Measurements from ENCODE around the gene GNAO1. TPM values are rescaled to one million over a fixed set of nuclear protein-coding genes. Genes with fewer than 3 reads are reported as not detected.

GNAO1 gene
- total RNA-seq, 1 donor from 2014 or later, result 250 TPM

DNA sequence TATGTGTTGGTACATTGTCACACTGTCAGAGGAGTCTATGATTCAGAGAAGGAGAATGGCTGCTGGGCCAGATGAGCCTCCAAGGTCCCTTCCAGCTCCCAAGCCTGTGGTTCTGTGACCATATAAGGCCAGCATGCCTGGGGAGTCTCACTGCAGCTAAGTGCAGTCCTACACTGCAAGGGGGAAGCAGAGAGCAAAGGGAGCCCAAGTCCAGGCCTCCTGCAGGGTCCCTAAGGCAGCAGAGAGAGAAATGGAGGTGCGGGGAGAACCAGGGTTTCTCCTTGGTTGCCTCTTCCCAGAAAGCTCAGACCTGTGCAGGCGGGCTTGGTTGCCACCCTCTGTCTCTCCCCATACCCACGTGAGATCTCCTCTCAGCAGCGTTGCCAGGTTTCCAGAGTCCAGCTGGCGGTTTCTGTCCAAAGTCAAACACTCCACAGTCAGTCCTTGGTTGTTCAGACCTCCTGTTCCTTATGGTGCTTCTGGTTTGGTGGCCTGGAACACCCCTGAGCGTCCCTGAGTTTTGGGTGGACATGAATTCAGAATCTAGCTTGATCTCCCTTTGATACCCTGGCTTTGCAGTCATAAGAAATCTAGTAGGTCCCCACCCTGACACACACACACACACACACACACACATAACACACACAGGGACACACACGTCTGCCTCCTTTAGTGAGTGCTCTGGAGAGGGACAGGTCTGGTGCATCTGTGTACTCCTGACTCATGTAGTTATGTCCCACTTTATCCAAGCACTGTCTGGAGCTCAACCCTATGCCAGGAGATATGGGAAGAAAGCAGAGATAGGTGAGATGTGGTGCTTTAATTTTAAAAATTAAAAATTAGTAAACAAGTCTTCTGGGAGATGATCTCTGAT, 78.8 kb downstream of the GNAO1 start:
- Mint-ChIP-seq H3K4me1 (ENCODE audit: low read depth, unreplicated experiment) (peaks cover 28% of the 10 kb centered on the region), H3K27me3 (ENCODE audit: unreplicated experiment) (peaks cover 11% of the 10 kb centered on the region)
- no peak for DNase-seq

DNA sequence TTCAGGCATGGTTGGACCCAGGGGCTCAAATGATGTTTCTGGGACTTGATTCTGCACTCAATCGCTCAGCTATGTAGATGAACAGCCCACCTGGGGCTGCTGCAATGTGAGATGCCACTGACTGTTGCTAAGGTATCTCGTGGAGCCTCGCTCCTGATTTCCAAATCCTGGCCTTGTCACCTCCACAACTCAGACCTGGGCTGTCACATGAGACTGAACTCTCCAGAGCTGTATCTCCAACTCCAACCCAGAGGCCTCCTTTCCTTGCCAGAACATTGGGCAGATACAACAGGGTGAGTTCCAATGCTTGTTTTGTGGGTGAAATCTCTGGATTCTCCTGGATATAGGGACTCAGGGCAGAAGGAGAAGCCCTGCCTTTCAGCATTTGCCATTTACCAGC, 79.5 kb downstream of the GNAO1 start:
- Mint-ChIP-seq H3K27ac (ENCODE audit: unreplicated experiment) (no peak overlapping the region), H3K36me3 (ENCODE audit: unreplicated experiment) (peaks cover 23% of the 10 kb centered on the region), H3K4me3 (ENCODE audit: unreplicated experiment) (no peak overlapping the region), H3K27me3 (ENCODE audit: unreplicated experiment) (peaks cover 9% of the 10 kb centered on the region), H3K9me3 (ENCODE audit: unreplicated experiment) (peaks cover 17% of the 10 kb centered on the region), H3K4me1 (ENCODE audit: low read depth, unreplicated experiment) (peaks cover 27% of the 10 kb centered on the region)
- TF ChIP-seq, protein P1, sequence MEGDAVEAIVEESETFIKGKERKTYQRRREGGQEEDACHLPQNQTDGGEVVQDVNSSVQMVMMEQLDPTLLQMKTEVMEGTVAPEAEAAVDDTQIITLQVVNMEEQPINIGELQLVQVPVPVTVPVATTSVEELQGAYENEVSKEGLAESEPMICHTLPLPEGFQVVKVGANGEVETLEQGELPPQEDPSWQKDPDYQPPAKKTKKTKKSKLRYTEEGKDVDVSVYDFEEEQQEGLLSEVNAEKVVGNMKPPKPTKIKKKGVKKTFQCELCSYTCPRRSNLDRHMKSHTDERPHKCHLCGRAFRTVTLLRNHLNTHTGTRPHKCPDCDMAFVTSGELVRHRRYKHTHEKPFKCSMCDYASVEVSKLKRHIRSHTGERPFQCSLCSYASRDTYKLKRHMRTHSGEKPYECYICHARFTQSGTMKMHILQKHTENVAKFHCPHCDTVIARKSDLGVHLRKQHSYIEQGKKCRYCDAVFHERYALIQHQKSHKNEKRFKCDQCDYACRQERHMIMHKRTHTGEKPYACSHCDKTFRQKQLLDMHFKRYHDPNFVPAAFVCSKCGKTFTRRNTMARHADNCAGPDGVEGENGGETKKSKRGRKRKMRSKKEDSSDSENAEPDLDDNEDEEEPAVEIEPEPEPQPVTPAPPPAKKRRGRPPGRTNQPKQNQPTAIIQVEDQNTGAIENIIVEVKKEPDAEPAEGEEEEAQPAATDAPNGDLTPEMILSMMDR (IDR thresholded peaks at IDR 0.05; ENCODE audit: partially characterized antibody, unreplicated experiment), result no peak
- DNase-seq, result no peak

More for the DNA sequence above, 78.8 kb downstream of the GNAO1 start:
- H3K36me3 Mint-ChIP-seq (ENCODE audit: unreplicated experiment), result peaks cover 21% of the 10 kb centered on the region
- peak overlapping the region; percentile 87 for H3K27ac Mint-ChIP-seq (ENCODE audit: unreplicated experiment)
- TF ChIP-seq, protein P1 (IDR thresholded peaks at IDR 0.05; ENCODE audit: partially characterized antibody, unreplicated experiment), result no peak
- H3K4me3 Mint-ChIP-seq (ENCODE audit: unreplicated experiment), result no peak overlapping the region
- H3K9me3 Mint-ChIP-seq (ENCODE audit: unreplicated experiment), result peaks cover 17% of the 10 kb centered on the region

DNA sequence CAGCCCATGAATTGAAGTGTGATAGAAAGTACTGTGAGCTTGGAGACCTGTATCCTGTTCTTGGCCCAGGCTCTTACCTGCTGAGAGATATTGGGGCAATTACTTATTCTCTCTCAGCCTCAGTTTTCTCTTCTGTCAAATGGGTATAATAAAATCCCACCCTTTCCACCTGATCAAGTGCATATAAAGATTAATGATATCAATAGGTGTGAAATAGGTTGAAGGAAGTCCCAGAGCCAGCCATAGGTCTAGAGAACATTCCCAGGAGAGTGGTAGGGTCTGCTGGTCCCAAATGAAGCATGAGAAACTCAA, 81.2 kb downstream of the GNAO1 start:
- Mint-ChIP-seq H3K27me3 (ENCODE audit: unreplicated experiment) (peaks cover 9% of the 10 kb centered on the region), H3K4me1 (ENCODE audit: low read depth, unreplicated experiment) (peaks cover 35% of the 10 kb centered on the region), H3K36me3 (ENCODE audit: unreplicated experiment) (peaks cover 23% of the 10 kb centered on the region), H3K27ac (ENCODE audit: unreplicated experiment) (no peak overlapping the region), H3K4me3 (ENCODE audit: unreplicated experiment) (no peak overlapping the region), H3K9me3 (ENCODE audit: unreplicated experiment) (peaks cover 17% of the 10 kb centered on the region)
- no peak for DNase-seq
- TF ChIP-seq, protein P1 (IDR thresholded peaks at IDR 0.05; ENCODE audit: partially characterized antibody, unreplicated experiment), result no peak

DNA sequence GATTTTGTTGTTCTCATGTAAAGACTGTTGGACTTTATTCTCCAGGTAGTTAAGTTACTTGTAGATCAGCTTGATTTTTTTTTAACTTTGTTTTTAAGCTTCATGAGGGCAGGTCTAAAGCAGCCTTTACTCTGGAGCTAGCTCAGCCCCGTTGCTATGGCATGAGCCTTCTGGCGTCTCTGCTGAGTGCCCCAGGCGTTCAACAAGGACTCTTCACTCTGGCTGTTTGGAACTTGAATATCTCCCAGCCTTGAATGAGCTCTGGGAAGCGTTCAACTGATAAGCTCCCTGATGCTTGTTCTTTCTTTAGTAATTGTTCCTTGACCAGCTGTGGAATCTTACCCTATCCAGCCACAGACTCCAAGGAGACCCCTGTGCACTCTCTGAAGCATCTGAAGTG, 82.3 kb downstream of the GNAO1 start:
- H3K27me3 Mint-ChIP-seq (ENCODE audit: unreplicated experiment), result peaks cover 4% of the 10 kb centered on the region
- H3K9me3 Mint-ChIP-seq (ENCODE audit: unreplicated experiment), result peaks cover 15% of the 10 kb centered on the region
- peaks cover 23% of the 10 kb centered on the region for H3K36me3 Mint-ChIP-seq (ENCODE audit: unreplicated experiment)
- no peak for DNase-seq
- no peak overlapping the region for H3K4me3 Mint-ChIP-seq (ENCODE audit: unreplicated experiment)
- TF ChIP-seq, protein P1 (IDR thresholded peaks at IDR 0.05; ENCODE audit: partially characterized antibody, unreplicated experiment), result no peak
- no peak overlapping the region for H3K27ac Mint-ChIP-seq (ENCODE audit: unreplicated experiment)
- peaks cover 33% of the 10 kb centered on the region for H3K4me1 Mint-ChIP-seq (ENCODE audit: low read depth, unreplicated experiment)

DNA sequence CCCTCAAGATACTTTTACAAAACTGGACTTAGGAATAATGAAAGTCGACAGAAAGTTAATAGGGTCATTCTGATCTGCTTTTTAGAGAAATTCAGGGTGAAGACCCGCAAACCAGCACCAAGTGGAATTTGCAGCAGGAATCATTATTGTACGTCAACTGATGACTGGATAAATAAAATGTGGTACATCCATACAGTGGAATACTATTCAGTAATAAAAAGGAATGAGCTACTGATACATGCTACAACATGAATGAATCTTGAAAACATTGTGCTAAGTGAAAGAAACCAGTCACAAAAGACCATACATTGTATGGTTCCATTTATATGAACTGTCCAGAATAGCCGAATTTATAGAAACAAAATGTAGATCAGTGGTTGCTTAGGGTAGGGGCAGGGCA, 83.1 kb downstream of the GNAO1 start:
- Mint-ChIP-seq H3K4me1 (ENCODE audit: low read depth, unreplicated experiment) (peaks cover 29% of the 10 kb centered on the region), H3K9me3 (ENCODE audit: unreplicated experiment) (peaks cover 16% of the 10 kb centered on the region), H3K27me3 (ENCODE audit: unreplicated experiment) (peaks cover 4% of the 10 kb centered on the region), H3K36me3 (ENCODE audit: unreplicated experiment) (peaks cover 23% of the 10 kb centered on the region), H3K4me3 (ENCODE audit: unreplicated experiment) (no peak overlapping the region), H3K27ac (ENCODE audit: unreplicated experiment) (no peak overlapping the region)
- no peak for DNase-seq
- TF ChIP-seq, protein P1 (IDR thresholded peaks at IDR 0.05; ENCODE audit: partially characterized antibody, unreplicated experiment), result no peak
